HepG2 (cell line): ENCODE measurements around the gene HAND1. TPM values are rescaled to one million over a fixed set of nuclear protein-coding genes. Genes with fewer than 3 reads are reported as not detected.

Source experiments
- ATAC-seq: fragments of 200-7000 bp; cut with Tn5 transposase; 3 replicates; pipeline ENCODE4 v1.9.1; 2020; ENCODE audit warnings: mild to moderate bottlenecking, moderate library complexity
- BruUV-seq: library from RNA; stranded (reverse); fragments of 400-500 nt; replicated peaks from 2 replicates; lab custom pipeline; 2021; lab: Mats Ljungman, UMichigan
- CTCF ChIA-PET: fragments of 300-600 bp; formaldehyde crosslinking; extraction: SDS; loops from one replicate; lab custom pipeline; 2021; ENCODE audit warnings: low total read pairs, inconsistent platforms, low intra/inter-chr PET ratio; lab: Yijun Ruan, JAX
- POLR2A ChIA-PET: fragments of 350-600 bp; sonication (Branson Sonifier 250); formaldehyde crosslinking; loops from one replicate; lab custom pipeline; 2020; ENCODE audit warnings: antibody characterized with exemption, inconsistent platforms; lab: Yijun Ruan, JAX
- DNase-seq: peaks from one replicate; pipeline ENCODE4 v3.0.0-alpha.2; 2015; ENCODE audit warnings: low spot score
- FAIRE-seq: peaks from 3 replicates; lab custom pipeline; 2011; peaks lifted over from hg19 to GRCh38; lab: Jason Lieb, UNC
- H2AFZ ChIP-seq: one replicate; pipeline ENCODE4 v1.6.1; 2011; ENCODE audit warnings: low read length, inconsistent platforms
- H3K27ac ChIP-seq: fragments of 300-600 bp; 3 replicates; pipeline ENCODE4 v1.8.0; 2011; ENCODE audit warnings: mixed run types, mild to moderate bottlenecking, mixed read lengths, low read length, inconsistent platforms; ENCODE audit not compliant: insufficient read depth; ENCODE audit errors: extremely low read length
- H3K27me3 ChIP-seq, 2 experiments: fragments of 200-600 bp in 1 of 2; 2 replicates in 1 of 2; 3 replicates in 1 of 2; pipeline versions ENCODE4 v1.6.0 to v1.8.0; 2011; ENCODE audit warnings: low read length in 2 of 2, mild to moderate bottlenecking in 2 of 2, moderate library complexity in 2 of 2, inconsistent platforms in 1 of 2; ENCODE audit not compliant: insufficient read depth in 2 of 2, control insufficient read depth in 1 of 2
- H3K36me3 ChIP-seq, 2 experiments: fragments of 200-600 bp in 1 of 2; replicated peaks in 1 of 2; 2 replicates in 1 of 2; 3 replicates in 1 of 2; pipeline versions ENCODE4 v1.5.1 to v1.8.0; 2011; ENCODE audit warnings: low read length in 2 of 2, inconsistent platforms in 1 of 2; ENCODE audit not compliant: insufficient read depth in 2 of 2, control insufficient read depth in 1 of 2
- H3K4me1 ChIP-seq: 2 replicates; pipeline ENCODE4 v1.5.1; 2012; ENCODE audit warnings: low read length, inconsistent platforms; ENCODE audit not compliant: insufficient read depth
- H3K4me2 ChIP-seq: 2 replicates; pipeline ENCODE4 v1.6.0; 2011; ENCODE audit warnings: low read depth, low read length, inconsistent platforms
- H3K4me3 ChIP-seq, 3 experiments: fragments of 200-600 bp in 1 of 3; sonication (generic), shearing (Covaris generic) in 1 of 3; replicated peaks in 1 of 3; 2 replicates each; pipeline ENCODE4 v1.5.1; 2011 to 2016; ENCODE audit warnings: low read length in 3 of 3, inconsistent platforms in 2 of 3, low read depth in 2 of 3, mild to moderate bottlenecking in 2 of 3, control low read depth in 1 of 3, mixed read lengths in 1 of 3; ENCODE audit not compliant: insufficient read depth in 1 of 3
- H3K79me2 ChIP-seq: one replicate; pipeline ENCODE4 v1.6.1; 2011; ENCODE audit warnings: low read length, inconsistent platforms; ENCODE audit not compliant: insufficient read depth
- H3K9ac ChIP-seq: 2 replicates; pipeline ENCODE4 v1.6.0; 2011; ENCODE audit warnings: mild to moderate bottlenecking, low read depth, low read length, inconsistent platforms; ENCODE audit not compliant: insufficient read depth
- H3K9me3 ChIP-seq: 2 replicates; pipeline ENCODE4 v1.5.1; 2012; ENCODE audit warnings: mild to moderate bottlenecking, low read length
- H4K20me1 ChIP-seq: 2 replicates; pipeline ENCODE4 v1.6.0; 2011; ENCODE audit warnings: inconsistent platforms, mild to moderate bottlenecking, low read length, moderate library complexity; ENCODE audit not compliant: insufficient read depth
- CENPBD1 ChIP-seq: sonication (generic); formaldehyde crosslinking; IDR thresholded peaks from 2 replicates; pipeline ENCODE4 v1.8.0; 2022; ENCODE audit warnings: missing genetic modification reagents, low read depth, mild to moderate bottlenecking, borderline replicate concordance
- FOSL1 ChIP-seq: sonication (generic); formaldehyde crosslinking; IDR thresholded peaks from 2 replicates; pipeline ENCODE4 v1.9.0; 2021; ENCODE audit warnings: missing genetic modification reagents, borderline replicate concordance
- FOXA3 ChIP-seq: IDR thresholded peaks from 2 replicates; pipeline ENCODE4 v1.6.1; 2016; ENCODE audit warnings: missing genetic modification reagents, missing compliant biosample characterization
- FOXP1 ChIP-seq, 2 experiments: fragments of 450-650 bp in 1 of 2; IDR thresholded peaks; 2 replicates each; pipeline ENCODE4 v1.6.1; 2017 to 2018; ENCODE audit warnings: antibody characterized with exemption in 1 of 2
- MAFF ChIP-seq: IDR thresholded peaks from 2 replicates; pipeline ENCODE4 v1.6.1; 2011; ENCODE audit warnings: low read depth, low read length, improper control_type of control experiment
- MATR3 ChIP-seq: sonication (generic); formaldehyde crosslinking; IDR thresholded peaks from 2 replicates; pipeline ENCODE4 v1.4.0; 2020; ENCODE audit warnings: missing genetic modification reagents
- RFX1 ChIP-seq: fragments of 450-650 bp; IDR thresholded peaks from 2 replicates; pipeline ENCODE4 v1.6.1; 2017
- RFX3 ChIP-seq: IDR thresholded peaks from 2 replicates; pipeline ENCODE4 v1.6.1; 2016; ENCODE audit warnings: missing biosample characterization, missing genetic modification reagents
- SIN3A ChIP-seq: IDR thresholded peaks from 2 replicates; pipeline ENCODE4 v1.6.1; 2011; ENCODE audit warnings: low read depth, mild to moderate bottlenecking, control low read depth, low read length, borderline replicate concordance
- SRSF4 ChIP-seq: fragments of 200-400 bp; formaldehyde crosslinking; IDR thresholded peaks from one replicate; pipeline ENCODE4 v1.6.1; 2018; ENCODE audit warnings: mild to moderate bottlenecking, low read depth, low read length, moderate library complexity; ENCODE audit not compliant: poor library complexity, severe bottlenecking
- TP53 ChIP-seq: sonication (generic); formaldehyde crosslinking; conservative IDR thresholded peaks from 2 replicates; pipeline ENCODE4 v1.4.0; 2020; ENCODE audit warnings: missing genetic modification reagents
- ZNF235 ChIP-seq: sonication (generic); formaldehyde crosslinking; IDR thresholded peaks from 2 replicates; pipeline ENCODE4 v1.8.1; 2023; ENCODE audit warnings: mild to moderate bottlenecking, missing genetic modification reagents, borderline replicate concordance
- ZNF501 ChIP-seq: sonication (generic); formaldehyde crosslinking; IDR thresholded peaks from 2 replicates; pipeline ENCODE4 v1.5.1; 2020; ENCODE audit warnings: mild to moderate bottlenecking, moderate library complexity, missing genetic modification reagents
- ZNF598 ChIP-seq: sonication (generic); formaldehyde crosslinking; IDR thresholded peaks from 2 replicates; pipeline ENCODE4 v1.5.1; 2020; ENCODE audit warnings: mild to moderate bottlenecking, missing genetic modification reagents, borderline replicate concordance
- WGBS: methylation state at CpG from one replicate; pipeline ENCODE4 v1.1.6; 2017; ENCODE audit warnings: low lambda C conversion rate; 5-methylcytosine and 5-hydroxymethylcytosine counted together
- in situ Hi-C: cut with HindIII; loops from 2 replicates; pipeline ENCODE4 v1.10.0; 2017; ENCODE audit warnings: low pct_unique_long_range_greater_than_20kb; ENCODE audit not compliant: extremely low pct_ligation_motif_present
- intact Hi-C: fragments of 100-400 bp; cut with micrococcal nuclease; formaldehyde crosslinking; loops from one replicate; pipeline ENCODE4 v1.10.0; 2022; ENCODE audit not compliant: unreplicated experiment
- polyA plus RNA-seq, 8 experiments: library from polyadenylated mRNA; depleted of rRNA in 3 of 8; stranded (reverse) in 7 of 8; unstranded in 1 of 8; fragments of >200 nt; fragmentation: Illumina TruSeq in 4 of 8; extraction: Trizol in 4 of 8; gene quantifications; 2 replicates each; pipeline versions ENCODE4 v1.2.1 to v1.2.3, GENCODE V29; 2011 to 2016; ENCODE audit warnings: low read depth in 4 of 8, missing spikeins in 1 of 8, mixed read lengths in 1 of 8; ENCODE audit not compliant: insufficient read depth in 1 of 8
- total RNA-seq, 5 experiments: library from RNA; depleted of rRNA; stranded (reverse); fragments of >200 nt; fragmentation: Illumina TruSeq; extraction: Trizol; gene quantifications; 2 replicates each; pipeline ENCODE4 v1.2.3, GENCODE V29; 2016; ENCODE audit warnings: low read depth in 1 of 5
- TF ChIP-seq, protein P1 (sequence below): sonication (generic); formaldehyde crosslinking; IDR thresholded peaks from 2 replicates; pipeline ENCODE4 v1.8.1; 2022; ENCODE audit warnings: low read depth, mild to moderate bottlenecking, missing genetic modification reagents

Gene HAND1
- total and polyA plus RNA-seq, 2 of the 13 experiments (the other 11 are each of a cell fraction or from before 2014, with no cell fraction given), result not detected

GRCh38 chr5:154498591-154498990 lies 20.6 kb upstream of the HAND1 start:
- ChIA-PET CTCF (no interaction called here), POLR2A (interaction anchor here (0.6 kb wide), 1 partner anchor 152 kb away, joined by 3 read pairs; no protein-coding TSS in a partner anchor)
- no peak for FAIRE-seq
- Histone ChIP-seq H2AFZ (no peak overlapping the region), H3K27me3 (peaks cover 0 to 12% of the 10 kb centered on the region in 2 experiments; a peak in 2 of 5 replicates), H3K4me2 (no peak overlapping the region), H3K79me2 (no peaks in the 10 kb centered on the region), H3K4me1 (no peaks in the 10 kb centered on the region), H4K20me1 (no peaks in the 10 kb centered on the region), H3K36me3 (no peaks in the 10 kb centered on the region), H3K4me3 (no peak overlapping the region), H3K27ac (no peak overlapping the region), H3K9ac (no peak overlapping the region), H3K9me3 (no peaks in the 10 kb centered on the region)
- in situ Hi-C loops, result no loop called here
- DNase-seq, result no peak
- TF ChIP-seq SRSF4 (no peak), CENPBD1 (CRISPR knock-in tag) (no peak), FOSL1 (CRISPR knock-in tag) (no peak), MAFF (no peak), SIN3A (no peak), TP53 (no peak), FOXA3 (CRISPR knock-in tag) (no peak), ZNF501 (CRISPR knock-in tag) (no peak), ZNF598 (CRISPR knock-in tag) (no peak), MATR3 (CRISPR knock-in tag) (no peak), ZNF235 (CRISPR knock-in tag) (no peak), RFX3 (CRISPR knock-in tag) (no peak), RFX1 (no peak), FOXP1 (IDR thresholded peaks at IDR 0.05) (no peak), FOXP1 (CRISPR knock-in tag; IDR thresholded peaks at IDR 0.05) (no peak)
- TF ChIP-seq, protein P1, sequence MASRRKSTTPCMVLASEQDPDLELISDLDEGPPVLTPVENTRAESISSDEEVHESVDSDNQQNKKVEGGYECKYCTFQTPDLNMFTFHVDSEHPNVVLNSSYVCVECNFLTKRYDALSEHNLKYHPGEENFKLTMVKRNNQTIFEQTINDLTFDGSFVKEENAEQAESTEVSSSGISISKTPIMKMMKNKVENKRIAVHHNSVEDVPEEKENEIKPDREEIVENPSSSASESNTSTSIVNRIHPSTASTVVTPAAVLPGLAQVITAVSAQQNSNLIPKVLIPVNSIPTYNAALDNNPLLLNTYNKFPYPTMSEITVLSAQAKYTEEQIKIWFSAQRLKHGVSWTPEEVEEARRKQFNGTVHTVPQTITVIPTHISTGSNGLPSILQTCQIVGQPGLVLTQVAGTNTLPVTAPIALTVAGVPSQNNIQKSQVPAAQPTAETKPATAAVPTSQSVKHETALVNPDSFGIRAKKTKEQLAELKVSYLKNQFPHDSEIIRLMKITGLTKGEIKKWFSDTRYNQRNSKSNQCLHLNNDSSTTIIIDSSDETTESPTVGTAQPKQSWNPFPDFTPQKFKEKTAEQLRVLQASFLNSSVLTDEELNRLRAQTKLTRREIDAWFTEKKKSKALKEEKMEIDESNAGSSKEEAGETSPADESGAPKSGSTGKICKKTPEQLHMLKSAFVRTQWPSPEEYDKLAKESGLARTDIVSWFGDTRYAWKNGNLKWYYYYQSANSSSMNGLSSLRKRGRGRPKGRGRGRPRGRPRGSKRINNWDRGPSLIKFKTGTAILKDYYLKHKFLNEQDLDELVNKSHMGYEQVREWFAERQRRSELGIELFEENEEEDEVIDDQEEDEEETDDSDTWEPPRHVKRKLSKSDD (CRISPR knock-in tag), result no peak
- intact Hi-C loops, result no loop called here
- no TSS peak for BruUV-seq
- WGBS, result 0% methylated on average over 1 of the region's 1 CpG
- ATAC-seq, result no peak
